HepG2 (cell line): ENCODE results near the gene PMS2. TPM values are rescaled to one million over a fixed set of nuclear protein-coding genes. Genes with fewer than 3 reads are reported as not detected.
A peak's percentile ranks its signal among the peaks of the same experiment; 100 is the strongest.

Experiments used
- ATAC-seq: fragments of 200-7000 bp; cut with Tn5 transposase; 3 replicates; pipeline ENCODE4 v1.9.1; 2020; ENCODE audit warnings: mild to moderate bottlenecking, moderate library complexity
- BruUV-seq: library from RNA; stranded (reverse); fragments of 400-500 nt; replicated peaks from 2 replicates; lab custom pipeline; 2021; lab: Mats Ljungman, UMichigan
- CTCF ChIA-PET: fragments of 300-600 bp; formaldehyde crosslinking; extraction: SDS; loops from one replicate; lab custom pipeline; 2021; ENCODE audit warnings: low total read pairs, inconsistent platforms, low intra/inter-chr PET ratio; lab: Yijun Ruan, JAX
- POLR2A ChIA-PET: fragments of 350-600 bp; sonication (Branson Sonifier 250); formaldehyde crosslinking; loops from one replicate; lab custom pipeline; 2020; ENCODE audit warnings: antibody characterized with exemption, inconsistent platforms; lab: Yijun Ruan, JAX
- DNase-seq: peaks from one replicate; pipeline ENCODE4 v3.0.0-alpha.2; 2015; ENCODE audit warnings: low spot score
- FAIRE-seq: peaks from 3 replicates; lab custom pipeline; 2011; peaks lifted over from hg19 to GRCh38; lab: Jason Lieb, UNC
- H2AFZ ChIP-seq: one replicate; pipeline ENCODE4 v1.6.1; 2011; ENCODE audit warnings: low read length, inconsistent platforms
- H3K27ac ChIP-seq: fragments of 300-600 bp; 3 replicates; pipeline ENCODE4 v1.8.0; 2011; ENCODE audit warnings: mixed run types, mild to moderate bottlenecking, mixed read lengths, low read length, inconsistent platforms; ENCODE audit not compliant: insufficient read depth; ENCODE audit errors: extremely low read length
- H3K27me3 ChIP-seq, 2 experiments: fragments of 200-600 bp in 1 of 2; 2 replicates in 1 of 2; 3 replicates in 1 of 2; pipeline versions ENCODE4 v1.6.0 to v1.8.0; 2011; ENCODE audit warnings: low read length in 2 of 2, mild to moderate bottlenecking in 2 of 2, moderate library complexity in 2 of 2, inconsistent platforms in 1 of 2; ENCODE audit not compliant: insufficient read depth in 2 of 2, control insufficient read depth in 1 of 2
- H3K36me3 ChIP-seq, 2 experiments: fragments of 200-600 bp in 1 of 2; replicated peaks in 1 of 2; 2 replicates in 1 of 2; 3 replicates in 1 of 2; pipeline versions ENCODE4 v1.5.1 to v1.8.0; 2011; ENCODE audit warnings: low read length in 2 of 2, inconsistent platforms in 1 of 2; ENCODE audit not compliant: insufficient read depth in 2 of 2, control insufficient read depth in 1 of 2
- H3K4me1 ChIP-seq: 2 replicates; pipeline ENCODE4 v1.5.1; 2012; ENCODE audit warnings: low read length, inconsistent platforms; ENCODE audit not compliant: insufficient read depth
- H3K4me2 ChIP-seq: 2 replicates; pipeline ENCODE4 v1.6.0; 2011; ENCODE audit warnings: low read depth, low read length, inconsistent platforms
- H3K4me3 ChIP-seq, 3 experiments: fragments of 200-600 bp in 1 of 3; sonication (generic), shearing (Covaris generic) in 1 of 3; replicated peaks in 1 of 3; 2 replicates each; pipeline ENCODE4 v1.5.1; 2011 to 2016; ENCODE audit warnings: low read length in 3 of 3, inconsistent platforms in 2 of 3, low read depth in 2 of 3, mild to moderate bottlenecking in 2 of 3, control low read depth in 1 of 3, mixed read lengths in 1 of 3; ENCODE audit not compliant: insufficient read depth in 1 of 3
- H3K79me2 ChIP-seq: one replicate; pipeline ENCODE4 v1.6.1; 2011; ENCODE audit warnings: low read length, inconsistent platforms; ENCODE audit not compliant: insufficient read depth
- H3K9ac ChIP-seq: 2 replicates; pipeline ENCODE4 v1.6.0; 2011; ENCODE audit warnings: mild to moderate bottlenecking, low read depth, low read length, inconsistent platforms; ENCODE audit not compliant: insufficient read depth
- H3K9me3 ChIP-seq: 2 replicates; pipeline ENCODE4 v1.5.1; 2012; ENCODE audit warnings: mild to moderate bottlenecking, low read length
- H4K20me1 ChIP-seq: 2 replicates; pipeline ENCODE4 v1.6.0; 2011; ENCODE audit warnings: inconsistent platforms, mild to moderate bottlenecking, low read length, moderate library complexity; ENCODE audit not compliant: insufficient read depth
- ARID5B ChIP-seq: IDR thresholded peaks from 2 replicates; pipeline ENCODE4 v1.4.0; 2020; ENCODE audit warnings: mild to moderate bottlenecking, missing genetic modification reagents
- KMT2B ChIP-seq: IDR thresholded peaks from 2 replicates; pipeline ENCODE4 v1.6.1; 2016; ENCODE audit warnings: missing genetic modification reagents, missing compliant biosample characterization
- MAX ChIP-seq: IDR thresholded peaks from 2 replicates; pipeline ENCODE4 v1.6.1; 2012; ENCODE audit warnings: inconsistent platforms
- MED8 ChIP-seq: sonication (generic); formaldehyde crosslinking; IDR thresholded peaks from 2 replicates; pipeline ENCODE4 v1.8.1; 2023; ENCODE audit warnings: mild to moderate bottlenecking, missing genetic modification reagents; ENCODE audit not compliant: insufficient replicate concordance
- NR0B2 ChIP-seq: sonication (generic); formaldehyde crosslinking; IDR thresholded peaks from 2 replicates; pipeline ENCODE4 v1.4.0; 2020; ENCODE audit warnings: mild to moderate bottlenecking, missing genetic modification reagents
- NR2F6 ChIP-seq, 2 experiments: IDR thresholded peaks; 2 replicates each; pipeline ENCODE4 v1.6.1; 2016; ENCODE audit warnings: antibody characterized with exemption in 1 of 2, mild to moderate bottlenecking in 1 of 2
- RARA ChIP-seq: IDR thresholded peaks from 2 replicates; pipeline ENCODE4 v1.6.1; 2016; ENCODE audit warnings: missing genetic modification reagents, missing compliant biosample characterization
- RXRA ChIP-seq: sonication (generic); formaldehyde crosslinking; IDR thresholded peaks from 2 replicates; pipeline ENCODE4 v1.5.1; 2020; ENCODE audit warnings: missing genetic modification reagents
- SALL1 ChIP-seq: sonication (generic); formaldehyde crosslinking; IDR thresholded peaks from 2 replicates; pipeline ENCODE4 v1.8.0; 2022; ENCODE audit warnings: mild to moderate bottlenecking, missing genetic modification reagents
- SSRP1 ChIP-seq: IDR thresholded peaks from 2 replicates; pipeline ENCODE4 v1.6.1; 2016; ENCODE audit warnings: control low read depth
- TFDP1 ChIP-seq: IDR thresholded peaks from 2 replicates; pipeline ENCODE4 v1.6.1; 2016; ENCODE audit warnings: missing compliant biosample characterization, missing genetic modification reagents, borderline replicate concordance
- ZMYM2 ChIP-seq: sonication (generic); formaldehyde crosslinking; IDR thresholded peaks from 2 replicates; pipeline ENCODE4 v1.8.0; 2022; ENCODE audit warnings: mild to moderate bottlenecking, missing genetic modification reagents
- ZNF260 ChIP-seq: sonication (generic); formaldehyde crosslinking; IDR thresholded peaks from 2 replicates; pipeline ENCODE4 v1.4.0; 2020; ENCODE audit warnings: missing genetic modification reagents, low read depth, mild to moderate bottlenecking, borderline replicate concordance
- ZNF326 ChIP-seq: sonication (generic); formaldehyde crosslinking; IDR thresholded peaks from 2 replicates; pipeline ENCODE4 v1.4.0; 2020; ENCODE audit warnings: missing genetic modification reagents, borderline replicate concordance
- ZNF430 ChIP-seq: sonication (generic); formaldehyde crosslinking; IDR thresholded peaks from 2 replicates; pipeline ENCODE4 v1.9.0; 2021; ENCODE audit warnings: mild to moderate bottlenecking, missing genetic modification reagents
- ZNF670 ChIP-seq: sonication (generic); formaldehyde crosslinking; IDR thresholded peaks from 2 replicates; pipeline ENCODE4 v1.8.0; 2022; ENCODE audit warnings: mild to moderate bottlenecking, missing genetic modification reagents, borderline replicate concordance
- ZNF792 ChIP-seq: IDR thresholded peaks from 2 replicates; pipeline ENCODE4 v1.6.1; 2016
- ZNF883 ChIP-seq: sonication (generic); formaldehyde crosslinking; IDR thresholded peaks from 2 replicates; pipeline ENCODE4 v1.5.1; 2020; ENCODE audit warnings: mild to moderate bottlenecking, missing genetic modification reagents; ENCODE audit errors: not compliant biosample characterization
- WGBS: methylation state at CpG from one replicate; pipeline ENCODE4 v1.1.6; 2017; ENCODE audit warnings: low lambda C conversion rate; 5-methylcytosine and 5-hydroxymethylcytosine counted together
- in situ Hi-C: cut with HindIII; loops from 2 replicates; pipeline ENCODE4 v1.10.0; 2017; ENCODE audit warnings: low pct_unique_long_range_greater_than_20kb; ENCODE audit not compliant: extremely low pct_ligation_motif_present
- intact Hi-C: fragments of 100-400 bp; cut with micrococcal nuclease; formaldehyde crosslinking; loops from one replicate; pipeline ENCODE4 v1.10.0; 2022; ENCODE audit not compliant: unreplicated experiment
- polyA plus RNA-seq, 8 experiments: library from polyadenylated mRNA; depleted of rRNA in 3 of 8; stranded (reverse) in 7 of 8; unstranded in 1 of 8; fragments of >200 nt; fragmentation: Illumina TruSeq in 4 of 8; extraction: Trizol in 4 of 8; gene quantifications; 2 replicates each; pipeline versions ENCODE4 v1.2.1 to v1.2.3, GENCODE V29; 2011 to 2016; ENCODE audit warnings: low read depth in 4 of 8, missing spikeins in 1 of 8, mixed read lengths in 1 of 8; ENCODE audit not compliant: insufficient read depth in 1 of 8
- total RNA-seq, 5 experiments: library from RNA; depleted of rRNA; stranded (reverse); fragments of >200 nt; fragmentation: Illumina TruSeq; extraction: Trizol; gene quantifications; 2 replicates each; pipeline ENCODE4 v1.2.3, GENCODE V29; 2016; ENCODE audit warnings: low read depth in 1 of 5

The PMS2 gene
- total and polyA plus RNA-seq, 2 of the 13 experiments (the other 11 are each of a cell fraction or from before 2014, with no cell fraction given): 6.3 to 11.4 TPM

GRCh38 chr7:6057316-6058129, 48.7 kb upstream of the PMS2 start:
- Histone ChIP-seq H3K9me3 (no peaks in the 10 kb centered on the region), H3K9ac (peak overlapping the region; percentile 95), H3K36me3 (peaks cover 2 to 10% of the 10 kb centered on the region in 2 experiments), H3K79me2 (peaks cover 37% of the 10 kb centered on the region), H3K27ac (peak overlapping the region; percentile 96), H2AFZ (no peak overlapping the region), H3K4me3 (peak overlapping the region; percentile 68 to 88 (median 78)), H3K4me1 (peaks cover 36% of the 10 kb centered on the region), H3K27me3 (no peaks in the 10 kb centered on the region; a peak in 1 of 5 replicates), H3K4me2 (peak overlapping the region; percentile 98), H4K20me1 (peaks cover 21% of the 10 kb centered on the region)
- peak; percentile 57 for DNase-seq
- in situ Hi-C loops (no loop called here), intact Hi-C loops (no loop called here)
- WGBS: 12% methylated on average over 14 of the region's 14 CpGs
- ChIA-PET POLR2A (interaction anchor here (0.6 to 1.0 kb wide), 3 partner anchors 24 to 391 kb away, joined by 3 read pairs; no protein-coding TSS in a partner anchor), CTCF (no interaction called here)
- FAIRE-seq: peak; percentile 66
- no peak for ATAC-seq
- BruUV-seq: no TSS peak
- TF ChIP-seq RXRA (CRISPR knock-in tag) (peak; percentile 57; the same call in 1 of the 2 replicates), ZMYM2 (CRISPR knock-in tag) (peak; percentile 66; the same call in 1 of the 2 replicates), NR2F6 (IDR thresholded peaks at IDR 0.05) (peak; percentile 72; the same call in 1 of the 2 replicates), NR2F6 (CRISPR knock-in tag; IDR thresholded peaks at IDR 0.05) (peak; percentile 78), MAX (peak; percentile 20; the same call in 1 of the 2 replicates), ZNF326 (no peak), MED8 (no peak), ARID5B (peak; percentile 49), RARA (CRISPR knock-in tag) (peak; percentile 84), ZNF430 (CRISPR knock-in tag) (no peak), ZNF792 (CRISPR knock-in tag) (0 out of 2 replicates have a peak, but pooled peaks have one; percentile 26), NR0B2 (CRISPR knock-in tag) (no peak), KMT2B (0 out of 2 replicates have a peak, but pooled peaks have one; percentile 13), SALL1 (peak; percentile 32; the same call in 1 of the 2 replicates), ZNF260 (CRISPR knock-in tag) (no peak), SSRP1 (CRISPR knock-in tag) (no peak), TFDP1 (CRISPR knock-in tag) (0 out of 2 replicates have a peak, but pooled peaks have one; percentile 21), ZNF883 (no peak), ZNF670 (CRISPR knock-in tag) (no peak)
